MM.1S (cell line): ENCODE results near the gene TNIP3.

Experiments used
- DNase-seq: peaks from one replicate; pipeline ENCODE4 v3.0.0-alpha.2; 2015
- H2AFZ ChIP-seq: fragments of 300-600 bp; sonication (generic); 2 replicates; pipeline ENCODE4 v1.6.0; 2016; ENCODE audit warnings: antibody characterized with exemption, low read length
- H3F3A ChIP-seq: fragments of 300-600 bp; sonication (generic); 2 replicates; pipeline ENCODE4 v1.6.1; 2016; ENCODE audit warnings: mild to moderate bottlenecking, antibody characterized with exemption, low read length, moderate library complexity, mixed read lengths; ENCODE audit not compliant: insufficient read depth
- H3K27ac ChIP-seq: fragments of 300-600 bp; sonication (generic); 2 replicates; pipeline ENCODE4 v1.5.1; 2016; ENCODE audit warnings: mild to moderate bottlenecking, low read length
- H3K27me3 ChIP-seq: fragments of 300-600 bp; sonication (generic); replicated peaks from 2 replicates; pipeline ENCODE4 v1.6.0; 2016; ENCODE audit warnings: low read length; ENCODE audit not compliant: insufficient read depth
- H3K36me3 ChIP-seq: fragments of 300-600 bp; sonication (generic); replicated peaks from 2 replicates; pipeline ENCODE4 v1.6.1; 2016; ENCODE audit warnings: mild to moderate bottlenecking, low read length, mixed read lengths; ENCODE audit not compliant: insufficient read depth
- H3K4me1 ChIP-seq: fragments of 300-600 bp; sonication (generic); 2 replicates; pipeline ENCODE4 v1.6.1; 2016; ENCODE audit warnings: low read length, mixed read lengths
- H3K4me2 ChIP-seq: fragments of 300-600 bp; sonication (generic); 2 replicates; pipeline ENCODE4 v1.6.0; 2016; ENCODE audit warnings: low read depth, low read length
- H3K4me3 ChIP-seq: fragments of 300-600 bp; sonication (generic); 2 replicates; pipeline ENCODE4 v1.5.1; 2016; ENCODE audit warnings: low read length, mixed read lengths
- H3K79me2 ChIP-seq: fragments of 300-600 bp; sonication (generic); 2 replicates; pipeline ENCODE4 v1.6.1; 2016; ENCODE audit warnings: mixed run types, low read length, mixed read lengths
- H3K9ac ChIP-seq: fragments of 300-600 bp; sonication (generic); 2 replicates; pipeline ENCODE4 v1.6.1; 2016; ENCODE audit warnings: low read length, mixed read lengths
- H3K9me2 ChIP-seq: fragments of 300-600 bp; sonication (generic); replicated peaks from 2 replicates; pipeline ENCODE4 v1.6.1; 2016; ENCODE audit warnings: mild to moderate bottlenecking, low read length, mixed read lengths; ENCODE audit not compliant: insufficient read depth
- H3K9me3 ChIP-seq: fragments of 300-600 bp; sonication (generic); replicated peaks from 2 replicates; pipeline ENCODE4 v1.6.1; 2016; ENCODE audit warnings: mild to moderate bottlenecking, low read length, mixed read lengths; ENCODE audit not compliant: insufficient read depth
- H4K20me1 ChIP-seq: fragments of 300-600 bp; sonication (generic); 2 replicates; pipeline ENCODE4 v1.6.1; 2016; ENCODE audit warnings: mild to moderate bottlenecking, low read length, moderate library complexity, mixed read lengths; ENCODE audit not compliant: insufficient read depth
- EZH2 ChIP-seq: fragments of 300-600 bp; sonication (generic); optimal IDR thresholded peaks from 2 replicates; pipeline ENCODE3; 2017; ENCODE audit warnings: low read depth, mild to moderate bottlenecking, antibody characterized with exemption, low read length, mixed read lengths
- EZH2phosphoT487 ChIP-seq: fragments of 300-600 bp; sonication (generic); IDR thresholded peaks from 2 replicates; pipeline ENCODE4 v1.6.1; 2018; ENCODE audit warnings: antibody characterized with exemption, low read length
- TF ChIP-seq, protein P1 (sequence below): fragments of 300-600 bp; sonication (generic); IDR thresholded peaks from 2 replicates; pipeline ENCODE4 v1.5.1; 2016; ENCODE audit warnings: antibody characterized with exemption, low read length, mixed read lengths

TNIP3 gene

DNA sequence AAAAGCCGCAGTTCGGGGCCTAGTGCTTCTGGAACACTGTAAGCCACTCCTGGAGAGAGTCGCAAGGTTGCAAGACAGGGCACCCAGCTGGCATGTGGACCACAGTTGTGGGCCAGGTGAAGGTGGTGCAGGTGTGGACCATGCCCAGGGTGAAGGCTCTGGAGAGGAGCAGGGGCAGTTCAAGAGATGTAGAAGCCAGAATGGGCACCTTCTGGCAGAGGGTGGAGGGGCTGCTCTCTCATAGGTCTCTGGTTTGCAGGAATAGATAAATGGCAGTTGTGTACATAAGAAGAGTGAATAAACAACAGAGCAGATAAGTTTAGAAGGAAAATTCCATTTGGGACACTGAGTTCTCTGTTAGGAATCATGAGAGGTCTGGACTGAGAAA is 38.6 kb downstream of the TNIP3 start:
- Histone ChIP-seq H3F3A (no peaks in the 10 kb centered on the region), H3K4me1 (no peaks in the 10 kb centered on the region), H3K36me3 (no peaks in the 10 kb centered on the region), H3K4me3 (no peak overlapping the region), H3K4me2 (no peak overlapping the region), H3K9ac (no peak overlapping the region), H3K27me3 (no peaks in the 10 kb centered on the region), H3K9me2 (no peaks in the 10 kb centered on the region), H3K9me3 (no peaks in the 10 kb centered on the region), H3K27ac (no peak overlapping the region), H3K79me2 (no peaks in the 10 kb centered on the region), H4K20me1 (no peaks in the 10 kb centered on the region), H2AFZ (no peak overlapping the region)
- TF ChIP-seq, protein P1, sequence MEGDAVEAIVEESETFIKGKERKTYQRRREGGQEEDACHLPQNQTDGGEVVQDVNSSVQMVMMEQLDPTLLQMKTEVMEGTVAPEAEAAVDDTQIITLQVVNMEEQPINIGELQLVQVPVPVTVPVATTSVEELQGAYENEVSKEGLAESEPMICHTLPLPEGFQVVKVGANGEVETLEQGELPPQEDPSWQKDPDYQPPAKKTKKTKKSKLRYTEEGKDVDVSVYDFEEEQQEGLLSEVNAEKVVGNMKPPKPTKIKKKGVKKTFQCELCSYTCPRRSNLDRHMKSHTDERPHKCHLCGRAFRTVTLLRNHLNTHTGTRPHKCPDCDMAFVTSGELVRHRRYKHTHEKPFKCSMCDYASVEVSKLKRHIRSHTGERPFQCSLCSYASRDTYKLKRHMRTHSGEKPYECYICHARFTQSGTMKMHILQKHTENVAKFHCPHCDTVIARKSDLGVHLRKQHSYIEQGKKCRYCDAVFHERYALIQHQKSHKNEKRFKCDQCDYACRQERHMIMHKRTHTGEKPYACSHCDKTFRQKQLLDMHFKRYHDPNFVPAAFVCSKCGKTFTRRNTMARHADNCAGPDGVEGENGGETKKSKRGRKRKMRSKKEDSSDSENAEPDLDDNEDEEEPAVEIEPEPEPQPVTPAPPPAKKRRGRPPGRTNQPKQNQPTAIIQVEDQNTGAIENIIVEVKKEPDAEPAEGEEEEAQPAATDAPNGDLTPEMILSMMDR = no peak
- TF ChIP-seq EZH2phosphoT487 (no peak), EZH2 (no peak)
- no peak for DNase-seq

DNA sequence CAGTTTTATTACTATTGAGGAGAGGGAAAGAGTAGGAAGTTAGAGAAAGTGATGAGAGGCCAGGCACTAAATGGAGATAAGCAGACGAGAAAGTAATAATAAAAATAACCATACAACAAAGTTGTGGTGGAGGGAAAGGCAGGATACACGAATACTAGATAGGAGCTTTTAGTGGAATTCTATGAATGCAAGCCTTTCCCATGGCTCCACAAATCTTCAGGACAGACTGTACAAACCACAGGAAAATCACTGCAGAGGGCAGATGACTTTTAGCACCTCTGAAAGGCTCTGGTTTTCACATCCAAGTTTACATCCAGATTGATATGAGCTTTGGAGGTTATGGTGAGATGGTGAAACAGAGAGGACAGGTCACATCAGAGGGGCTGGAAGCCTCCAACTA is 41.5 kb downstream of the TNIP3 start:
- no peak overlapping the region for H3K27ac ChIP-seq
- H3K4me2 ChIP-seq = no peak overlapping the region
- H2AFZ ChIP-seq = no peak overlapping the region
- no peaks in the 10 kb centered on the region for H3F3A ChIP-seq
- H3K4me1 ChIP-seq = peaks cover 10% of the 10 kb centered on the region
- no peaks in the 10 kb centered on the region for H3K79me2 ChIP-seq
- H3K9ac ChIP-seq = no peak overlapping the region
- no peaks in the 10 kb centered on the region for H3K36me3 ChIP-seq
- no peak for DNase-seq
- no peak overlapping the region for H3K4me3 ChIP-seq
- H3K9me3 ChIP-seq = no peaks in the 10 kb centered on the region
- TF ChIP-seq EZH2phosphoT487 (no peak), EZH2 (no peak)
- TF ChIP-seq, protein P1 = no peak
- no peaks in the 10 kb centered on the region for H3K9me2 ChIP-seq
- H3K27me3 ChIP-seq = no peaks in the 10 kb centered on the region
- H4K20me1 ChIP-seq = no peaks in the 10 kb centered on the region

DNA sequence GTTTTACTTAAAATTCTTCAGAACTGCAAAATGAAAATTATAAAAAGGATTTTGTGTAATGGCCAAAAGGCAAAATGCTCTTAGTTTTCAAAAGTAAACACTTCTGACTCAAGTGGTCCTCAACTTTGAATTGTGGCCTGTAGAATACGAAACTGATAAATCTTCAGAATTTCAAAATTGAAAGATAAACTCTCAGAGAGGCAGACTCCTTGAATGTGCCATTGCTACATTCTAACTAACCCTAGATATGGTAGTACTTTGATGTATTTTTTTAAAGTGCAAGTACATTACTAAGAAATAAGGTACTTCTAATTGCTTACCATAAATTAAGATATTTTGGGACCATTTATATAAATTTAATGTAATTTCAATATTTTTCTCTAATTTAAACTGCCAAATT is 44.4 kb downstream of the TNIP3 start:
- Histone ChIP-seq H3K4me1 (peaks cover 17% of the 10 kb centered on the region), H3K27me3 (no peaks in the 10 kb centered on the region), H3K4me2 (no peak overlapping the region), H3K27ac (no peak overlapping the region), H4K20me1 (no peaks in the 10 kb centered on the region), H3K4me3 (no peak overlapping the region), H3K36me3 (no peaks in the 10 kb centered on the region), H3K79me2 (no peaks in the 10 kb centered on the region), H3K9me3 (no peaks in the 10 kb centered on the region), H3K9ac (no peak overlapping the region), H2AFZ (no peak overlapping the region), H3K9me2 (no peaks in the 10 kb centered on the region), H3F3A (no peaks in the 10 kb centered on the region; the same call in 1 of the 2 replicates)
- TF ChIP-seq, protein P1 = no peak
- TF ChIP-seq EZH2 (no peak), EZH2phosphoT487 (no peak)
- no peak for DNase-seq
